ENCODE data around the gene TMEM59. TPM values are rescaled to one million over a fixed set of nuclear protein-coding genes. Genes with fewer than 3 reads are reported as not detected.

The TMEM59 gene
- total and polyA plus RNA-seq, 2 of the 8 experiments (the other 6 are each of a cell fraction or from before 2014, with no cell fraction given): 116 to 139 TPM

GRCh38 chr1:54080598-54081049, 27.6 kb upstream of the TMEM59 start:
- Histone ChIP-seq H3K4ac (replicated peaks; ENCODE audit: insufficient read length, low read depth, low read length) (no peak overlapping the region), H3K4me3 (ENCODE audit: extremely low read depth in 1 of 4, insufficient read depth in 2 of 4, low read depth in 3 of 4, low read length in 4 of 4) (no peak overlapping the region), H3K4me1 (replicated peaks in 1 of 4; ENCODE audit: control insufficient read depth in 3 of 4, insufficient read depth in 4 of 4, low read length in 3 of 4) (no peaks in the 10 kb centered on the region), H3K79me2 (ENCODE audit: control insufficient read depth in 1 of 2, insufficient read depth in 2 of 2, low read length in 2 of 2) (no peaks in the 10 kb centered on the region), H3K36me3 (ENCODE audit: control insufficient read depth in 2 of 4, insufficient read depth in 4 of 4, low read length in 3 of 4) (no peaks in the 10 kb centered on the region), H3K23ac (ENCODE audit: insufficient read length) (no peak overlapping the region), H3K9me3 (ENCODE audit: insufficient read depth in 2 of 2, low read depth in 1 of 2, low read length in 1 of 2) (no peaks in the 10 kb centered on the region), H2BK120ac (replicated peaks; ENCODE audit: low read depth, low read length) (no peak overlapping the region), H4K91ac (replicated peaks; ENCODE audit: insufficient read length, low read length) (no peak overlapping the region), H3K14ac (ENCODE audit: insufficient read length) (no peak overlapping the region), H3K56ac (replicated peaks; ENCODE audit: insufficient read length, low read depth, low read length) (no peak overlapping the region), H4K8ac (ENCODE audit: extremely low read depth, insufficient read depth, low read length) (no peak overlapping the region), H2BK20ac (ENCODE audit: low read length) (no peak overlapping the region), H3K27ac (ENCODE audit: low read depth, low read length) (no peak overlapping the region), H2AFZ (ENCODE audit: low read length) (no peak overlapping the region), H2BK15ac (ENCODE audit: low read length) (0 out of 2 replicates have a peak overlapping the region, but pooled peaks have one; percentile 54), H2BK5ac (ENCODE audit: low read depth, low read length) (no peak overlapping the region), H3K27me3 (replicated peaks in 1 of 4; ENCODE audit: control insufficient read depth in 3 of 4, extremely low read depth in 1 of 4, insufficient read depth in 3 of 4, low read length in 3 of 4) (no peaks in the 10 kb centered on the region), H3K9ac (replicated peaks in 1 of 4; ENCODE audit: extremely low read depth in 1 of 4, low read depth in 3 of 4, low read length in 3 of 4) (no peak overlapping the region), H3K79me1 (ENCODE audit: low read depth, low read length) (no peaks in the 10 kb centered on the region), H3K18ac (ENCODE audit: extremely low read depth, low read length) (no peak overlapping the region), H2AK5ac (ENCODE audit: low read depth, low read length) (no peak overlapping the region), H4K20me1 (replicated peaks in 1 of 2; ENCODE audit: control insufficient read depth in 1 of 2, insufficient read depth in 2 of 2, low read length in 2 of 2) (peaks cover 0 to 2% of the 10 kb centered on the region in 2 experiments), H3K4me2 (ENCODE audit: insufficient read depth in 1 of 2, low read depth in 2 of 2, low read length in 2 of 2) (no peak overlapping the region), H2BK12ac (ENCODE audit: low read depth, low read length) (no peak overlapping the region), H4K5ac (ENCODE audit: insufficient read length, low read depth, low read length) (no peak overlapping the region), H3K23me2 (ENCODE audit: low read depth, low read length) (no peaks in the 10 kb centered on the region)
- TF ChIP-seq FOSL1 (IDR thresholded peaks at IDR 0.05; ENCODE audit: insufficient read depth, low read depth, low read length) (no peak), SAP30 (IDR thresholded peaks at IDR 0.05; ENCODE audit: insufficient read depth, insufficient replicate concordance, low read length) (no peak)
- FAIRE-seq (no peak), DNase-seq (ENCODE audit: low read depth in 1 of 2, low spot score in 2 of 2) (no peak)
- ChIA-PET POLR2A (ENCODE audit: partially characterized antibody) (no interaction called here), CTCF (ENCODE audit: partially characterized antibody) (interaction anchor here (0.9 to 8.2 kb wide), 11 partner anchors 8 to 584 kb away, joined by 3 to 65 read pairs (median 5); no protein-coding TSS in a partner anchor)
- 88% methylated on average over 2 of the region's 2 CpGs; no CpG with 5 or more reads in 1 of the 2 experiments for WGBS, 2 experiments (ENCODE audit: extremely low coverage in 1 of 2, insufficient coverage in 1 of 2, insufficient read length in 1 of 2, insufficient replicate concordance in 2 of 2, low coverage in 1 of 2, low lambda C conversion rate in 2 of 2, missing lambda C conversion rate in 1 of 2)
